ENCODE measurements around the gene ZNF287.
"Not testable (repeated sequence)": the region's sequence is repeated elsewhere in the genome, so short reads cannot be mapped to it uniquely, and the experiment has no call there.

ZNF287 gene

GRCh38 chr17:16568541-16569357 lies at the start of gene ZNF287:
ZNF287 (minus strand) TSS chr17:16569204; CDS start chr17:16567731, 1,473 bp downstream.
- DNase-seq: peak; percentile 93

- DNase-seq: no peak
Observed at GRCh38 chr17:16617481-16618060, 48.6 kb upstream of the ZNF287 start.

- no peak for DNase-seq
Observed at GRCh38 chr17:16599537-16599936, 30.5 kb upstream of the ZNF287 start.

GRCh38 chr17:16593356-16594102 lies 24.5 kb upstream of the ZNF287 start:
- no peak for DNase-seq

- DNase-seq: peak; percentile 94
Observed at GRCh38 chr17:16589097-16589969, 20.3 kb upstream of the ZNF287 start.

- DNase-seq: no peak
Observed at GRCh38 chr17:16585796-16586195, 16.8 kb upstream of the ZNF287 start.

- peak; percentile 95 for DNase-seq
Observed at GRCh38 chr17:16584273-16584995, 15.4 kb upstream of the ZNF287 start.

GRCh38 chr17:16583781-16584180 lies 14.8 kb upstream of the ZNF287 start:
- DNase-seq: no peak

GRCh38 chr17:16573466-16573865 lies 4.5 kb upstream of the ZNF287 start:
- no peak for DNase-seq

- DNase-seq: no peak
Observed at GRCh38 chr17:16569358-16569712, 331 bp upstream of the ZNF287 start.

- no peak for DNase-seq
Observed at GRCh38 chr17:16552637-16553045, 16.4 kb downstream of the ZNF287 start.

GRCh38 chr17:16551878-16552636 lies 16.9 kb downstream of the ZNF287 start:
- DNase-seq: no peak

- DNase-seq: no peak
Observed at GRCh38 chr17:16537130-16537458, 31.9 kb downstream of the ZNF287 start.

GRCh38 chr17:16534236-16534635 lies 34.8 kb downstream of the ZNF287 start:
- no peak for DNase-seq

- no peak for DNase-seq
Observed at GRCh38 chr17:16529906-16530305, 39.1 kb downstream of the ZNF287 start.

- DNase-seq: no peak
Observed at GRCh38 chr17:16527298-16527697, 41.7 kb downstream of the ZNF287 start.

GRCh38 chr17:16525556-16525955 lies 43.4 kb downstream of the ZNF287 start:
- not testable (repeated sequence) for DNase-seq

GRCh38 chr17:16521070-16521727 lies 47.8 kb downstream of the ZNF287 start:
- peak; percentile 69 for DNase-seq

- DNase-seq: no peak
Observed at GRCh38 chr17:16519021-16519420, 50.0 kb downstream of the ZNF287 start.

GRCh38 chr17:16517477-16517876 lies 51.5 kb downstream of the ZNF287 start:
- DNase-seq: no peak

- no peak for DNase-seq
Observed at GRCh38 chr17:16516594-16517051, 52.4 kb downstream of the ZNF287 start.

Data from stimulated activated CD8-positive, alpha-beta memory T cell treated with anti-CD3 and anti-CD28 coated beads, Interleukin-4, amount 100 ng/mL, for 48 hours (primary cell).